Retinal pigment epithelial cell (primary cell): Measurements from ENCODE around the gene MKRN2.

ENCODE experiments used
- DNase-seq: peaks from one replicate; pipeline ENCODE4 v3.0.0-alpha.2; 2010; ENCODE audit warnings: low read depth
- H3K4me3 ChIP-seq: 2 replicates; pipeline ENCODE4 v1.5.1; 2011; ENCODE audit warnings: mild to moderate bottlenecking, low read length, control low read depth, moderate library complexity
- CTCF ChIP-seq: conservative IDR thresholded peaks from 2 replicates; pipeline ENCODE4 v1.5.1; 2011; ENCODE audit warnings: low read depth, low read length, control low read depth, inconsistent platforms

The MKRN2 gene

GRCh38 chr3:12578742-12579141, 21.9 kb downstream of the MKRN2 start:
- no peak overlapping the region for H3K4me3 ChIP-seq
- TF ChIP-seq CTCF = peak; percentile 26
- DNase-seq = no peak

GRCh38 chr3:12579456-12579855, 22.6 kb downstream of the MKRN2 start:
- TF ChIP-seq CTCF = no peak
- DNase-seq = no peak
- no peak overlapping the region for H3K4me3 ChIP-seq

GRCh38 chr3:12579905-12580304, 23.0 kb downstream of the MKRN2 start:
- no peak for TF ChIP-seq CTCF
- no peak overlapping the region for H3K4me3 ChIP-seq
- no peak for DNase-seq

- DNase-seq = no peak
- no peak overlapping the region for H3K4me3 ChIP-seq
Measured at GRCh38 chr3:12582730-12583129, 25.8 kb downstream of the MKRN2 start.

GRCh38 chr3:12583280-12583679, 26.4 kb downstream of the MKRN2 start:
- no peak overlapping the region for H3K4me3 ChIP-seq
- no peak for TF ChIP-seq CTCF
- no peak for DNase-seq

More at GRCh38 chr3:12582730-12583129, 25.8 kb downstream of the MKRN2 start:
- TF ChIP-seq CTCF = no peak

- TF ChIP-seq CTCF = no peak
- H3K4me3 ChIP-seq = no peak overlapping the region
Measured at GRCh38 chr3:12584083-12584482, 27.2 kb downstream of the MKRN2 start.

GRCh38 chr3:12585181-12585580, 28.3 kb downstream of the MKRN2 start:
- DNase-seq = no peak
- TF ChIP-seq CTCF = no peak
- no peak overlapping the region for H3K4me3 ChIP-seq

More at GRCh38 chr3:12584083-12584482, 27.2 kb downstream of the MKRN2 start:
- no peak for DNase-seq
